HepG2 (cell line): ENCODE results near the gene TBX6. TPM values are rescaled to one million over a fixed set of nuclear protein-coding genes. Genes with fewer than 3 reads are reported as not detected.

ENCODE experiments used
- ATAC-seq: fragments of 200-7000 bp; cut with Tn5 transposase; 3 replicates; pipeline ENCODE4 v1.9.1; 2020; ENCODE audit warnings: mild to moderate bottlenecking, moderate library complexity
- BruUV-seq: library from RNA; stranded (reverse); fragments of 400-500 nt; replicated peaks from 2 replicates; lab custom pipeline; 2021; lab: Mats Ljungman, UMichigan
- CTCF ChIA-PET: fragments of 300-600 bp; formaldehyde crosslinking; extraction: SDS; loops from one replicate; lab custom pipeline; 2021; ENCODE audit warnings: low total read pairs, inconsistent platforms, low intra/inter-chr PET ratio; lab: Yijun Ruan, JAX
- POLR2A ChIA-PET: fragments of 350-600 bp; sonication (Branson Sonifier 250); formaldehyde crosslinking; loops from one replicate; lab custom pipeline; 2020; ENCODE audit warnings: antibody characterized with exemption, inconsistent platforms; lab: Yijun Ruan, JAX
- DNase-seq: peaks from one replicate; pipeline ENCODE4 v3.0.0-alpha.2; 2015; ENCODE audit warnings: low spot score
- FAIRE-seq: peaks from 3 replicates; lab custom pipeline; 2011; peaks lifted over from hg19 to GRCh38; lab: Jason Lieb, UNC
- H2AFZ ChIP-seq: one replicate; pipeline ENCODE4 v1.6.1; 2011; ENCODE audit warnings: low read length, inconsistent platforms
- H3K27ac ChIP-seq: fragments of 300-600 bp; 3 replicates; pipeline ENCODE4 v1.8.0; 2011; ENCODE audit warnings: mixed run types, mild to moderate bottlenecking, mixed read lengths, low read length, inconsistent platforms; ENCODE audit not compliant: insufficient read depth; ENCODE audit errors: extremely low read length
- H3K27me3 ChIP-seq, 2 experiments: fragments of 200-600 bp in 1 of 2; 2 replicates in 1 of 2; 3 replicates in 1 of 2; pipeline versions ENCODE4 v1.6.0 to v1.8.0; 2011; ENCODE audit warnings: low read length in 2 of 2, mild to moderate bottlenecking in 2 of 2, moderate library complexity in 2 of 2, inconsistent platforms in 1 of 2; ENCODE audit not compliant: insufficient read depth in 2 of 2, control insufficient read depth in 1 of 2
- H3K36me3 ChIP-seq, 2 experiments: fragments of 200-600 bp in 1 of 2; replicated peaks in 1 of 2; 2 replicates in 1 of 2; 3 replicates in 1 of 2; pipeline versions ENCODE4 v1.5.1 to v1.8.0; 2011; ENCODE audit warnings: low read length in 2 of 2, inconsistent platforms in 1 of 2; ENCODE audit not compliant: insufficient read depth in 2 of 2, control insufficient read depth in 1 of 2
- H3K4me1 ChIP-seq: 2 replicates; pipeline ENCODE4 v1.5.1; 2012; ENCODE audit warnings: low read length, inconsistent platforms; ENCODE audit not compliant: insufficient read depth
- H3K4me2 ChIP-seq: 2 replicates; pipeline ENCODE4 v1.6.0; 2011; ENCODE audit warnings: low read depth, low read length, inconsistent platforms
- H3K4me3 ChIP-seq, 3 experiments: fragments of 200-600 bp in 1 of 3; sonication (generic), shearing (Covaris generic) in 1 of 3; replicated peaks in 1 of 3; 2 replicates each; pipeline ENCODE4 v1.5.1; 2011 to 2016; ENCODE audit warnings: low read length in 3 of 3, inconsistent platforms in 2 of 3, low read depth in 2 of 3, mild to moderate bottlenecking in 2 of 3, control low read depth in 1 of 3, mixed read lengths in 1 of 3; ENCODE audit not compliant: insufficient read depth in 1 of 3
- H3K79me2 ChIP-seq: one replicate; pipeline ENCODE4 v1.6.1; 2011; ENCODE audit warnings: low read length, inconsistent platforms; ENCODE audit not compliant: insufficient read depth
- H3K9ac ChIP-seq: 2 replicates; pipeline ENCODE4 v1.6.0; 2011; ENCODE audit warnings: mild to moderate bottlenecking, low read depth, low read length, inconsistent platforms; ENCODE audit not compliant: insufficient read depth
- H3K9me3 ChIP-seq: 2 replicates; pipeline ENCODE4 v1.5.1; 2012; ENCODE audit warnings: mild to moderate bottlenecking, low read length
- H4K20me1 ChIP-seq: 2 replicates; pipeline ENCODE4 v1.6.0; 2011; ENCODE audit warnings: inconsistent platforms, mild to moderate bottlenecking, low read length, moderate library complexity; ENCODE audit not compliant: insufficient read depth
- AGO2 ChIP-seq: fragments of 200-400 bp; formaldehyde crosslinking; optimal IDR thresholded peaks from 2 replicates; pipeline ENCODE3; 2017; ENCODE audit warnings: mild to moderate bottlenecking, low read depth, low read length, moderate library complexity
- AHR ChIP-seq: IDR thresholded peaks from 2 replicates; pipeline ENCODE4 v1.6.1; 2018; ENCODE audit warnings: missing genetic modification reagents, missing compliant biosample characterization
- IRF9 ChIP-seq: sonication (generic); formaldehyde crosslinking; IDR thresholded peaks from 2 replicates; pipeline ENCODE4 v1.8.0; 2022; ENCODE audit warnings: missing genetic modification reagents, mild to moderate bottlenecking, borderline replicate concordance
- NAIF1 ChIP-seq: sonication (generic); formaldehyde crosslinking; IDR thresholded peaks from 2 replicates; pipeline ENCODE4 v1.5.0; 2020; ENCODE audit warnings: mild to moderate bottlenecking, missing genetic modification reagents, borderline replicate concordance
- RBFOX2 ChIP-seq: fragments of 200-400 bp; formaldehyde crosslinking; IDR thresholded peaks from 2 replicates; pipeline ENCODE4 v1.6.1; 2017; ENCODE audit warnings: low read depth, mild to moderate bottlenecking, low read length
- SOX6 ChIP-seq, 2 experiments: fragments of 450-650 bp in 1 of 2; sonication (generic) in 1 of 2; formaldehyde crosslinking in 1 of 2; IDR thresholded peaks; 2 replicates each; pipeline versions ENCODE4 v1.4.0 to v1.6.1; 2017 to 2020; ENCODE audit warnings: antibody characterized with exemption in 1 of 2, mild to moderate bottlenecking in 1 of 2, missing genetic modification reagents in 1 of 2
- ZNF362 ChIP-seq: sonication (generic); formaldehyde crosslinking; IDR thresholded peaks from 2 replicates; pipeline ENCODE4 v1.4.0; 2020; ENCODE audit warnings: missing genetic modification reagents, mild to moderate bottlenecking, borderline replicate concordance
- WGBS: methylation state at CpG from one replicate; pipeline ENCODE4 v1.1.6; 2017; ENCODE audit warnings: low lambda C conversion rate; 5-methylcytosine and 5-hydroxymethylcytosine counted together
- in situ Hi-C: cut with HindIII; loops from 2 replicates; pipeline ENCODE4 v1.10.0; 2017; ENCODE audit warnings: low pct_unique_long_range_greater_than_20kb; ENCODE audit not compliant: extremely low pct_ligation_motif_present
- intact Hi-C: fragments of 100-400 bp; cut with micrococcal nuclease; formaldehyde crosslinking; loops from one replicate; pipeline ENCODE4 v1.10.0; 2022; ENCODE audit not compliant: unreplicated experiment
- polyA plus RNA-seq, 8 experiments: library from polyadenylated mRNA; depleted of rRNA in 3 of 8; stranded (reverse) in 7 of 8; unstranded in 1 of 8; fragments of >200 nt; fragmentation: Illumina TruSeq in 4 of 8; extraction: Trizol in 4 of 8; gene quantifications; 2 replicates each; pipeline versions ENCODE4 v1.2.1 to v1.2.3, GENCODE V29; 2011 to 2016; ENCODE audit warnings: low read depth in 4 of 8, missing spikeins in 1 of 8, mixed read lengths in 1 of 8; ENCODE audit not compliant: insufficient read depth in 1 of 8
- total RNA-seq, 5 experiments: library from RNA; depleted of rRNA; stranded (reverse); fragments of >200 nt; fragmentation: Illumina TruSeq; extraction: Trizol; gene quantifications; 2 replicates each; pipeline ENCODE4 v1.2.3, GENCODE V29; 2016; ENCODE audit warnings: low read depth in 1 of 5

The TBX6 gene
- total and polyA plus RNA-seq, 2 of the 13 experiments (the other 11 are each of a cell fraction or from before 2014, with no cell fraction given) = 0.24 to 0.42 TPM

GRCh38 chr16:30084816-30085159 lies 6.9 kb downstream of the TBX6 start:
- H4K20me1 ChIP-seq = no peaks in the 10 kb centered on the region
- POLR2A ChIA-PET = interaction anchor here (2.2 kb wide), 1 partner anchor 19 kb away, joined by 11 read pairs; the partner anchor contains the start of gene ALDOA
- no peaks in the 10 kb centered on the region for H3K27me3 ChIP-seq
- no peak overlapping the region for H3K9ac ChIP-seq
- CTCF ChIA-PET = no interaction called here
- intact Hi-C loops = loop anchor here (10.0 kb wide), 1 partner anchor 570 kb away; the partner anchor contains the start of genes FBRS and PRR14
- H3K9me3 ChIP-seq = no peaks in the 10 kb centered on the region
- DNase-seq (no peak), ATAC-seq (no peak), FAIRE-seq (no peak)
- in situ Hi-C loops = loop anchor here (25.0 kb wide), 1 partner anchor 553 kb away; no protein-coding TSS in a partner anchor
- no peak overlapping the region for H3K4me2 ChIP-seq
- H3K36me3 ChIP-seq = peaks cover 24 to 45% of the 10 kb centered on the region in 2 experiments
- H3K27ac ChIP-seq = no peak overlapping the region
- no peak overlapping the region for H2AFZ ChIP-seq
- no peak overlapping the region for H3K4me3 ChIP-seq
- peaks cover 47% of the 10 kb centered on the region for H3K4me1 ChIP-seq
- peak; percentile 57 for TF ChIP-seq RBFOX2
- TF ChIP-seq NAIF1 (CRISPR knock-in tag) = no peak
- peak; percentile 13 for TF ChIP-seq AGO2
- H3K79me2 ChIP-seq = peaks cover 16% of the 10 kb centered on the region
- BruUV-seq = no TSS peak
- 95% methylated on average over 17 of the region's 17 CpGs for WGBS

- H3K27me3 ChIP-seq = no peaks in the 10 kb centered on the region
- no peaks in the 10 kb centered on the region for H3K9me3 ChIP-seq
- intact Hi-C loops (loop anchor here (10.0 kb wide), 1 partner anchor 571 kb away; the partner anchor contains the start of genes FBRS and PRR14), in situ Hi-C loops (loop anchor here (25.0 kb wide), 1 partner anchor 553 kb away; no protein-coding TSS in a partner anchor)
- CTCF ChIA-PET = no interaction called here
- ATAC-seq (no peak), DNase-seq (no peak), FAIRE-seq (no peak)
- TF ChIP-seq SOX6 (IDR thresholded peaks at IDR 0.05) = no peak
- TF ChIP-seq SOX6 (CRISPR knock-in tag; IDR thresholded peaks at IDR 0.05) = no peak
- no peak for TF ChIP-seq AHR (CRISPR knock-in tag)
- TF ChIP-seq ZNF362 = no peak
- no peak for TF ChIP-seq IRF9
- peak; percentile 93 for TF ChIP-seq AGO2
- no peak overlapping the region for H3K4me2 ChIP-seq
- H3K27ac ChIP-seq = no peak overlapping the region
- no peak overlapping the region for H2AFZ ChIP-seq
- no peak overlapping the region for H3K4me3 ChIP-seq
- peaks cover 27 to 51% of the 10 kb centered on the region in 2 experiments for H3K36me3 ChIP-seq
- peaks cover 47% of the 10 kb centered on the region for H3K4me1 ChIP-seq
- peaks cover 21% of the 10 kb centered on the region for H3K79me2 ChIP-seq
- WGBS = 95% methylated on average over 10 of the region's 18 CpGs
- H3K9ac ChIP-seq = no peak overlapping the region
- POLR2A ChIA-PET = interaction anchor here (2.2 kb wide), 1 partner anchor 18 kb away, joined by 11 read pairs; the partner anchor contains the start of gene ALDOA
- BruUV-seq = TSS peak; percentile 33
- no peaks in the 10 kb centered on the region for H4K20me1 ChIP-seq
Measured at GRCh38 chr16:30084096-30084815, 7.5 kb downstream of the TBX6 start.
